Stimulated activated CD8-positive, alpha-beta memory T cell treated with anti-CD3 and anti-CD28 coated beads, Interleukin-15, amount 100 ng/mL, for 1 hour (primary cell): ENCODE data around the gene GRK3.
"Not testable (repeated sequence)": the region's sequence is repeated elsewhere in the genome, so short reads cannot be mapped to it uniquely, and the experiment has no call there.

ENCODE experiments used
- DNase-seq: peaks from one replicate; pipeline ENCODE4 v3.0.0-alpha.2; 2020; ENCODE audit warnings: low read depth

GRK3 gene

GRCh38 chr22:25572708-25573171 is 8.3 kb downstream of the GRK3 start:
- no peak for DNase-seq

GRCh38 chr22:25573841-25574240 is 9.4 kb downstream of the GRK3 start:
- DNase-seq: no peak

GRCh38 chr22:25574736-25575135 is 10.3 kb downstream of the GRK3 start:
- no peak for DNase-seq

- not testable (repeated sequence) for DNase-seq
Measured at GRCh38 chr22:25575674-25576392, 11.4 kb downstream of the GRK3 start.

- DNase-seq: not testable (repeated sequence)
Measured at GRCh38 chr22:25581452-25581851, 17.0 kb downstream of the GRK3 start.

- DNase-seq: no peak
Measured at GRCh38 chr22:25582946-25583345, 18.5 kb downstream of the GRK3 start.

GRCh38 chr22:25584993-25585392 is 20.5 kb downstream of the GRK3 start:
- not testable (repeated sequence) for DNase-seq

GRCh38 chr22:25589664-25590063 is 25.2 kb downstream of the GRK3 start:
- not testable (repeated sequence) for DNase-seq

GRCh38 chr22:25593323-25593722 is 28.8 kb downstream of the GRK3 start:
- DNase-seq: not testable (repeated sequence)

GRCh38 chr22:25598609-25599008 is 34.1 kb downstream of the GRK3 start:
- DNase-seq: no peak

- DNase-seq: no peak
Measured at GRCh38 chr22:25602445-25602844, 38.0 kb downstream of the GRK3 start.

- no peak for DNase-seq
Measured at GRCh38 chr22:25602916-25603315, 38.4 kb downstream of the GRK3 start.

GRCh38 chr22:25605146-25605545 is 40.7 kb downstream of the GRK3 start:
- not testable (repeated sequence) for DNase-seq

- DNase-seq: not testable (repeated sequence)
Measured at GRCh38 chr22:25605565-25605964, 41.1 kb downstream of the GRK3 start.

- not testable (repeated sequence) for DNase-seq
Measured at GRCh38 chr22:25611284-25611683, 46.8 kb downstream of the GRK3 start.

GRCh38 chr22:25613131-25613530 is 48.7 kb downstream of the GRK3 start:
- not testable (repeated sequence) for DNase-seq

- DNase-seq: not testable (repeated sequence)
Measured at GRCh38 chr22:25613558-25613957, 49.1 kb downstream of the GRK3 start.

- not testable (repeated sequence) for DNase-seq
Measured at GRCh38 chr22:25614791-25615190, 50.3 kb downstream of the GRK3 start.

- DNase-seq: no peak
Measured at GRCh38 chr22:25621986-25622385, 57.5 kb downstream of the GRK3 start.

GRCh38 chr22:25623310-25623734 is 58.8 kb downstream of the GRK3 start:
- DNase-seq: no peak

- no peak for DNase-seq
Measured at GRCh38 chr22:25623851-25624250, 59.4 kb downstream of the GRK3 start.

GRCh38 chr22:25624476-25624875 is 60.0 kb downstream of the GRK3 start:
- no peak for DNase-seq

GRCh38 chr22:25625747-25626623 is 61.5 kb downstream of the GRK3 start:
- not testable (repeated sequence) for DNase-seq
